GF-D8 (cell line): ENCODE measurements around the gene HYAL4.
"Not testable (repeated sequence)": the region's sequence is repeated elsewhere in the genome, so short reads cannot be mapped to it uniquely, and the experiment has no call there.

Experiments used
- DNase-seq: peaks from one replicate; lab custom pipeline; 2025; lab: John Stamatoyannopoulos, UW

HYAL4 gene

GRCh38 chr7:123844712-123845219 lies at the start of gene HYAL4:
HYAL4 (plus strand) TSS chr7:123845169; CDS start chr7:123868274, 23,105 bp downstream.
- DNase-seq: no peak

- no peak for DNase-seq
Measured at GRCh38 chr7:123795917-123796316, 49.1 kb upstream of the HYAL4 start.

GRCh38 chr7:123796568-123796967 lies 48.4 kb upstream of the HYAL4 start:
- DNase-seq: no peak

- no peak for DNase-seq
Measured at GRCh38 chr7:123797673-123798531, 47.1 kb upstream of the HYAL4 start.

- no peak for DNase-seq
Measured at GRCh38 chr7:123798532-123799188, 46.3 kb upstream of the HYAL4 start.

GRCh38 chr7:123802249-123802648 lies 42.7 kb upstream of the HYAL4 start:
- no peak for DNase-seq

- DNase-seq: no peak
Measured at GRCh38 chr7:123805287-123805686, 39.7 kb upstream of the HYAL4 start.

- no peak for DNase-seq
Measured at GRCh38 chr7:123809471-123809870, 35.5 kb upstream of the HYAL4 start.

GRCh38 chr7:123811056-123811455 lies 33.9 kb upstream of the HYAL4 start:
- no peak for DNase-seq

- no peak for DNase-seq
Measured at GRCh38 chr7:123816916-123817315, 28.1 kb upstream of the HYAL4 start.

GRCh38 chr7:123819001-123819400 lies 26.0 kb upstream of the HYAL4 start:
- no peak for DNase-seq

- not testable (repeated sequence) for DNase-seq
Measured at GRCh38 chr7:123819795-123820194, 25.2 kb upstream of the HYAL4 start.

GRCh38 chr7:123820864-123821263 lies 24.1 kb upstream of the HYAL4 start:
- DNase-seq: no peak

GRCh38 chr7:123821320-123821719 lies 23.6 kb upstream of the HYAL4 start:
- no peak for DNase-seq

- DNase-seq: no peak
Measured at GRCh38 chr7:123823898-123824753, 20.8 kb upstream of the HYAL4 start.

- no peak for DNase-seq
Measured at GRCh38 chr7:123824754-123825067, 20.3 kb upstream of the HYAL4 start.

GRCh38 chr7:123828805-123829204 lies 16.2 kb upstream of the HYAL4 start:
- no peak for DNase-seq

- no peak for DNase-seq
Measured at GRCh38 chr7:123836656-123837055, 8.3 kb upstream of the HYAL4 start.

GRCh38 chr7:123839106-123839505 lies 5.9 kb upstream of the HYAL4 start:
- DNase-seq: not testable (repeated sequence)

- DNase-seq: not testable (repeated sequence)
Measured at GRCh38 chr7:123844142-123844541, 827 bp upstream of the HYAL4 start.

GRCh38 chr7:123845823-123846216 lies 851 bp downstream of the HYAL4 start:
- DNase-seq: no peak

GRCh38 chr7:123846217-123846891 lies 1.4 kb downstream of the HYAL4 start:
- DNase-seq: no peak
